ENCODE results near the gene RAB11A.
"Not testable (repeated sequence)": the region's sequence is repeated elsewhere in the genome, so short reads cannot be mapped to it uniquely, and the experiment has no call there.

Gene RAB11A

DNA sequence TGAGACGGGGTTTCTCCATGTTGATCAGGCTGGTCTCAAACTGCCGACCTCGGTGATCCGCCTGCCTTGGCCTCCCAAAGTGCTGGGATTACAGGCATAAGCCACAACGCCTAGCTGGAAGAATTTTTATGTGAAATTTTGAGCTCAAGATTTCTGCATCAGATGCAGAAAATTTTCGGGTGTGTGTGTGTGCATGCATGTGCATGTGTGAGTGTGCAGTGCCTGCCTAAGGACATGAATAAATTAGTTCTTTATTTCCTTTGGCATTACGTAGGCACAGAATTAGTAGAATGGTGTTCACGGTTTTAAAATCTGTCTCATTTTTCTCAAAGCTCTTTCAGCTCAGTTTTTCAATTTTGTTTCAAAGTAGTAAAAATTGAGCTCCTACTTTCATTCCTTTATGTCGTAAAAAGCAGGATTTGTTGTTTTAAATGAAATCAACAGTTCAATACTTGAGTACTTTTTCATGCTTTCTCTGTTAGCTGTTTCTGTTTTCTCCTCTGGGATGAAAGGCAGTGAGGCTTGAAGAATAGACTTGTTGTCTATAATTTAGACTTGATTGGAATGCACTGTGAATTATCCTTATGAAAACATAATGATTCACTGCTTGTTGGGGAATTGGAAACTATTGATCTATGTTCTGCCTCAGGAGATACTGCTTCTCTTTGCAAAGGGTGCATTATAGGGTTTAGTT lies 23.3 kb upstream of the RAB11A start:
- DNase-seq: no peak

DNA sequence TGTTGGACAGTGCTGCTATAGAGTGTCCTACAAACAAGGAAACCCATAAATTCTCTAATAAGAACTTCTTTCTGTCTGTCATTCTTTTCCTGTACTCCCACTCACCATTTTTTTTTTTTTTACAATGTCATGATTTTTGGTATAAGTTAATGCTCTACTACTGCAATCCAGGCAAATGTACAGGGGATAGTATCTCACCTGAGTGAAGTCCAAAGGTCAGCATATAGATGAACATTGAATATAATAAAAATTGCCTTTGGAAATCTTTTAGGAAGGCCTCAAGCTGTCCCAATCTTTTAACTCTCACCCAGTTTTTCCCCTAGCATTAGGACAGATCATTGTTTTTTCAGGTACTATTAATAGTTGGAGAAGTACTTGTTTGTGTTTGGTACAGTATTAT lies 21.3 kb upstream of the RAB11A start:
- DNase-seq: no peak

DNA sequence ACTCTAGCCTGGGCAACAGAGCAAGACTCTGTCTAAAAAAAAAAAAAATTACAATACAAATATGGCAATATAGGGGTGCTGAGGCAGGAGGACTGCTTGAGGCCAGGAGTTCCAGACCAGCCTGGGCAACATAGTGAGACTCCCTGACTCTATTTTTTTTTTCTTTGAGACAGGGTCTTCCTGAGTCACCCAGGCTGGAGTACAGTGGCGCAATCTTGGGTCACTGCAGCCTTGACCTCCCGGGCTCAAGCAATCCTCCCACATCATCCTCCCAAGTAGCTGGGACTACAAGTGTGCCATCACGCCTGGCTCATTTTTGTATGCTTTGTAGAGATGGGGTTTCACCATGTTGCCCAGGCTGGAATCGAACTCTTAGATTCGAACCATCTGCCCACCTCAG lies 17.3 kb upstream of the RAB11A start:
- DNase-seq: no peak

DNA sequence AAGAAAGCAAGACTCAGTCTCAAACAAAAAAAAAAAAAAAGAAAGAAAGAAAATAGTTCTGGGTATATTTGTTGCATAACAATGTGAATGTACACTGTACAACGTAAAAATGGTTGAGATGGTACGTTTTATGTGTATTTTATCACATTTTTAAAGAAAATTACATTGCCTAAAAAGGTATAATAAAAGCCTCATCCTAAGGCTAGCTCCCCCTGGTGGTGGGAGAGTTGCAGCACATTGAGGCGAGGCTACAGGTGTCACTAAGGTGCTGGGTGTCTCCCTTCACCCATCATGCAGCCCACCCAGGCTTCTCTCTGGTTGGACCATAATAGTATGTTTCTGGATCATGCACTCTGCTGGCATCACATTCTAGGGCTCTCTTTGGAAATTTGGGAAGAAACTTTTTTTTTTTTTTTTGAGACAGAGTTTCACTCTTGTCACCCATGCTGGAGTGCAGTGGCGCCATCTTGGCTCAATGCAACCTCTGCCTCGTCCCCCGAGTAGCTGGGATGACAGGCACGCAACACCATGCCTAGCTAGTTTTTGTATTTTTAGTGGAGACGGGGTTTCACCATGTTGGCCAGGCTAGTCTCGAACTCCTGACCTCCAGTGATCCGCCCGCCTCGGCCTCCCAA lies 12.4 kb upstream of the RAB11A start:
- DNase-seq: no peak

DNA sequence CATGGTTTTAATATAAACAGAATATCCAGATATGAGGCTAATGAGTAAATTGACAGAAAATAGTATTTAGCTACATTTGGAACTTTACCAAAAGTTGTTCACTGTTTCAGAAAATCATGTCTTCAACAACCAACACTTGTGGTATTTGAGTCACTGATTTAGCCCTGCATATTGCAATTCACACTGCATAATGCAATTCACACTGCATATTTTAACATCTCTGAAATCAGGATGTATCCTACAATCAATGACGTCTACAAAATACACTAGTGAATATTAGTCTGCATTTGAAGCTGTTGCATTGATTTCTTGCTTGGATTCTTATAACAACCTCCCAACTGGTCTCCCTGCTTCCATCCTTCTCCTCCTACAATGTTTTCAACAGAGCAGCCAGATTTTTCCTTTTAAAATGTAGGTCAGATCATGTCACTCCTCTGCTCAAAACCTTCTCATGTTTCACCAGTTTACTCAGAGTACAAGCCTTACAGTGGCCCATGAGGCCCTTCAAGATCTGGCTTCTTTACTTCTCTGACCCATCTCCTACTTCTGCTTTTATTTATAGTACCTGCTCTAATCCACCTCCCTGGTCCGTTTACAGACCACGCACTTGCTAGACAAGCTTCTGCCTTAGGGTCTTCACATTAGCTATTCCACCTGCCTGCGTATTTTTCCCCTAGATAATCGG lies 11.4 kb upstream of the RAB11A start:
- DNase-seq: no peak

DNA sequence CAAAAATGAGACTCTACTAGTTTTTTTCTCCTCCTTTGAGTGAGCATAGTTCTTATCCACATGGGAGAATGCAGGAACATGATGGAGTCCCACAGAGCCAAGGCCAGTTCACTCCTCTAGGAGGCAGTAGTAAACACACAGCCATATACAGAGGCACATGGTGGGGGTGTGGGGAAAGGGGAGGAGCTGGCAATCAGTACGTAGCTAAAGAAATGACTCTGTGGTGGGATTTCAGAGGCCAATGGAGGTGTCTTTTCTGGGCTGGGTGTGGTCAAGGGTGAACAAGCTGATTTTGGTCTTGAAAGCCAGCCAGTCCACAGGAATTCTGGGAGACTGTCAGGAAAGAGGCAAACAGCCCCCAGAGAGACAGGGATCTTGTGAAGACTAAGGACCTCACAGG lies 6.6 kb upstream of the RAB11A start:
- no peak for DNase-seq

DNA sequence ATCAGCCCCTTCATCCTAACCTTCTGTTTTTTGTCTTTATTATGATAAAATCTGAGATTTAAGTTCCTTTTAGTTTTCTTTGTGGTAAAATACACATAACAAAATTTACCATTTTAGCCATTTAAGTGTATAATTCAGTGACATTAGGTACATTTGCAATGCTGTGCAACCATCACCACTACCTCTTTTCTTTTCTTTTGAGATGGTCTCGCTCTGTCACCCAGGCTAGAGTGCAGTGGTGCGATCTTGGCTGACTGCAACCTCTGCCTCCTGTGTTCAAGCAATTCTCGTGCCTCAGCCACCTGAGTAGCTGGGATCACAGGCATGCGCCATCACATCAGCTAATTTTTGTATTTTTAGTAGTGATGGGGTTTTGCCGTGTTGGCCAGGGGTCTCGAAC lies 6.2 kb upstream of the RAB11A start:
- DNase-seq: no peak

DNA sequence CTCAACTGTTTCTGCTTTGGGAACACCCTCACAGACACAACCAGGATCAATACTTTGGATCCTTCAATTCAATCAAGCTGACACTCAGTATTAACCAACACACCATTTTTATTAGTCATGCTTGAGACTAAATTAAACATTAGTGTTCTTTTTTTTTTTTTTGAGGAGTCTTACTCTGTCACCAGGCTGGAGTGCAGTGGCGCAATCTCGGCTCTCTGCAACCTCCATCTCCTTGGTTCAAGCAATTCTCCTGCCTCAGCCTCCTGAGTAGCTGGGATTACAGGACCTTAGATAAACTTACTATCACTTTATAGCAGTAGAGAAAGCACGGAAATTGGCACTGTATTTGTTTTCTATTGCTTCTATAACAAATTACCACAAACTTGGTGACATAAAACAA lies 2.0 kb upstream of the RAB11A start:
- DNase-seq: no peak

DNA sequence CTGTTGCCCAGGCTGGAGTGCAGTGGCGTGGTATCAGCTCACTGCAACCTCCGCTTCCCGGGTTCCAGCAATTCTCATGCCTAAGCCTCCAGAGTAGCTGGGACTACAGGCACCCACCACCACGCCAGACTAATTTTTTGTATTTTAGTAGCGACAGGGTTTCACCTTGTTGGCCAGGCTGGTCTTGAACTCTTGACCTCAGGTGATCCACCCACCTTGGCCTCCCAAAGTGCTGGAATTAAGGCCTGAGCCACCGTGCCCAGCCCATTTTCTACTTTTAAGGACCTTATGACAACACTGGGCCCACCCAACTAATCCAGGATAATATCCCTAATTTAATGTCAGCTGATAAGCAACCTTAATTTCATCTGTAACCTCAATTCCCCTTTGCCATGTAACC lies 1.4 kb upstream of the RAB11A start:
- not testable (repeated sequence) for DNase-seq

DNA sequence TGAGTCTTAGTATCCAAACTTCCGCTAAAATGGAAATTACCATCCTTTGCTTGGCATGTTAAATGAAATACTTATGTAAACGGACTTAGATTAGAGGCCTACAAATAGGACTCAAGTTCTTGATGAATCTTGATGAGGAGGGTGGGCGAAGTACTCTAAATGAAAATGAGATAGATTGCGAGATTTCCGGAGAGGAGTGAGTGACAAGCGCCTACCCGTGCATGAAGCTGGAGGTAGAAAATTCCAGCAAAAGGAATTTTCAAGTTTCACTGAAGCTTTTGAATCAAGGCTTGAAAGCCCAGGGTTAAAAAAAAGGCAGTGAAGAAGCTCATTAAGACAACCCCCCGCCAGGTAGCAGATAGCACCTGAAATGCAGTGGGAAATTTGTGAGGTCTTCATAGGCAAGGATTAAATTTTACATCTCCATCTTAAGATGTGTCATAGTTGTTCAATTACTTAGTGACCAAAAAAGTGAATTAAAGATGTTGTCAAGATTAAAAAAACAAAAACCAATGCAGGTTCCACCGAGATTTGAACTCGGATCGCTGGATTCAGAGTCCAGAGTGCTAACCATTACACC lies 655 bp upstream of the RAB11A start:
- DNase-seq: no peak

DNA sequence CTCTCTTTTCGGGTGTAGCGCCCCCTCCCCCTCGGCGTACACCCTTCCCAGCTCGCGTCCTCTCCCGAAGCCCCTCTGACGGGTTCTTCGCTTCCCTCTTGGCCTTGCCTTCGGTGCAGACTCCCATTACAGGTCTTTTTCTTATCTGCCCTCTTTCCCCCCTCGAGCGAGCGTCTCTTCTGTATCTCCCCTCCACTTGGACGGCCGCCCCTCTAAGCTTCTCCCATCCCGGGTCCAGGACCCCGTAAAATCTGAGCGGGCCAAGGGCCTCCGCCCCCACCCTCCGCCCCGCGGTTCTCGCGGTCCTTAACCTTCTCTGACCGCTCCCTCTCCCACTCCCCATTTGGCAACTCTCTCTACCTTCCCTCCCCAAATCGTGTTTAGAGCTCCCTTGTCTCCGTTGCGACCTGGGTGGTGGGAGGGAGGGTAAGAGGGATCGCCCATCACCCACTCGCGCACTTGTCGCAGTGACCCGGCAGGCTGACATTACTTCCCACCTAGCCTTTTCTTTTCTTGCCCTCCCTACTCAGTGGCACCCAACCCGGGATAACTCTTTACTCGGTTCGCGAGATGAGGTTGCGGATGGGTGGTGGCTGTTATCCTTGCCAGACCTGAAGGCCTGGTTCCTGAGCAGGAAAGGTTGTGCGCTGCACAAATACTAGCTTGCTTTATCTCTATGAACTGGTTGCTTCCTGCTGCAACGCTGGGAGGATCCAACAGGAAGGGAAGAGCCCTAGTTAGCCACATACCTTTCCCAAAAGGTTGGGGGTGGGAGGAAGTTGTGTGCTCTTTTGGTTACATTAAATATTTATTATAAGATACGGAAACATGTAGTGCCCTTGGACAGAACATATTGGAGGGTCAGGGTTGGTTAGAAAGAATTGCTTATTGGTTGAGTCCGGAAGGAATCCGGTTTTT lies 922 bp downstream of the RAB11A start:
- DNase-seq: no peak

DNA sequence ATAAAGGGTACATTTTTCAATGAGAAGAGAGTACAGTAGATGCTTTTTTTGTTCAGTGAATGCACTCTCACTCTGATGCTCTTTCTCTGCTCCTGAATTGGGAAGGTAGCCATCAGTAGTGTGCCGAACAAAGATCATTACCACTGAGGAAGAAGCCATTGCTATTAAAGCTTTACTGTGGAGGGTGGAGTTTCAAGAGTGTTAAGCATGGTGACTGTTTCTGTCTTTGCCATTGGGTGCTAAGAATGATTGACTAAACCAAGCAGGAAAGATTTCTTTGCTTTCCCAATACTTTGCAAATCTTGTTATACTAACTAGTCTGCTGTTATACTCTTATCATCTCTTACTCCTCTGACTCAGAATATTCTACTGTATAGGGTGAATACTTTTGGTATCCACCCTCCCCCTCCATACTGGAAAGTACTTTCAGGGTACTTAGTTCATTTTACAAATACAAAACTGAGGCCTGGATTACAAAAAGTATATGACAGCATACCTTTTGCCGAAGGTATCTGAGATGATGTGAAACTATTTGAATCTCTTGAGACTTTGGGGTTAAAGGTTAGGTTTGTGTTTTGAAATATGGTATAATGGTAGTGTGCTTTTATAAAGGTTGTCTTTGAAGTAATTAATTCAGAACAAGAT lies 1.7 kb downstream of the RAB11A start:
- no peak for DNase-seq

DNA sequence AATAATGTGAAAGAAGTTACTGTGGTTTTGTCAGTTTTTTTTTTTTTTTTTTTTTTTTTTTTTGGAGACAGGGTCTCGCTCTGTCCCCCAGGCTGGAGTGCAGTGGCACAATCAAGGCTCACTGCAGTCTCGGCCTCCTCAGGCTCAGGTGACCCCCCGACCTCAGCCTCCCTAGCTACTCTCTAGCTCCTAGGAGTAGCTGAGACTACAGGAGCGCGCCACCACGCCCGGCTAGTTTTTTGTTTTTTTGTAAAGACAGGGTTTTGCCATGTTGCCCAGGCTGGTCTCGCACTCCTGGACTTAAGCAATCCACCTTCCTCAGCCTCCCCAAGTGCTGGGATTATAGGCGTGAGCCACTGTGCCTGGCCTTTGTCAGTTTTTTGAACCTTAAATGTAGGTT lies 2.6 kb downstream of the RAB11A start:
- not testable (repeated sequence) for DNase-seq

DNA sequence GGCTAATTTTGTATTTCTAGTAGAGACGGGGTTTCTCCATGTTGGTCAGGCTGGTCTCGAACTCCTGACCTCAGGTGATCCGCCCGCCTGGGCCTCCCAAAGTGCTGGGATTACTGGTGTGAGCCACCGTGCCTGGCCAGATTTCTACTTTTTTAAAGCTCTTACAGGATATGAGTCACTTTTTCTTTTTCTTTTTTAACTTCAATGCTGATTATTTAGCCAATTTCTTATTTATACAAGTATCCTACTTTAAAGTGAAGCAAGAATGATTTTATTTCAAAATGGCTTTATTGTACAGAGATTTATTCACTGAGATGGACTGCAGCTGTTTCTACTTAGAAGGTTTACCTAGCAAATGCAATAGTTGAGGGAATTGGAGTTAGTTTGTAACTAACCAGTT lies 3.3 kb downstream of the RAB11A start:
- not testable (repeated sequence) for DNase-seq

DNA sequence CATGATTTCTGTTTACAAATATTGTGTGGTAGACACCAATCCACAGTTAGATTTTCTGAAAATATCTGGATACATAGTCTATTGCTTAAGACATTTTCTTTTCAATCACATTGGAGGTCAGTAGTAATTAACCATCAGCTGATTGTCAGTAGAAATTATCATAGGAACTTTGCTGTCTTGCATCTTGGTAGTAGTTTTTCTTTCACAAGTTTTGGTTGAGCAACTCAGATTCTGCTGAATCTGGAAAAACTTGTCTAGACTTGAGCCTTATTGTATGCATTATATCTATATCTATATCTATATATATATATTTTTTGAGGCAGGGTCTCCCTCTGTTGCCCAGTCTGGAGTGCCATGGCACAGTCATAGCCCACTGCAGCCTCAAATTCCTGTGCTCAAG lies 4.0 kb downstream of the RAB11A start:
- no peak for DNase-seq

DNA sequence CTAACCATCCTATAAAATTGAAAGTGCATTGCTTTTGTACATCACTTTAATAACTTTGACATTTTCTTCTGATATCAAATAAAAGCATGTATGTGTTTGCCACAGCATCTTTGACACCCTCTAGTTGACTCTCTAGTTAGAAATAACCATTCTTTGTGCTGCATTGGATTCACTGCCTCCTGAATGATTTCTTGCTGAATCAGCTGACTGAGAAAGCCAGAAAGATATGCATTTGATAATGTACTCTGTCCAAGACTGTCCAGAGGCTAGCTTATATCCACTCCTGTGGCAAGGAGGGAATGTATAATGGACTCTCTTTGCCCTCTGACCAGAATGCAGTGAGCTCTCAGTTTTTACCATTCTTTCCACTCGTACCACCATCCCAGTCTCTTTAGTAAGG lies 6.2 kb downstream of the RAB11A start:
- DNase-seq: no peak

DNA sequence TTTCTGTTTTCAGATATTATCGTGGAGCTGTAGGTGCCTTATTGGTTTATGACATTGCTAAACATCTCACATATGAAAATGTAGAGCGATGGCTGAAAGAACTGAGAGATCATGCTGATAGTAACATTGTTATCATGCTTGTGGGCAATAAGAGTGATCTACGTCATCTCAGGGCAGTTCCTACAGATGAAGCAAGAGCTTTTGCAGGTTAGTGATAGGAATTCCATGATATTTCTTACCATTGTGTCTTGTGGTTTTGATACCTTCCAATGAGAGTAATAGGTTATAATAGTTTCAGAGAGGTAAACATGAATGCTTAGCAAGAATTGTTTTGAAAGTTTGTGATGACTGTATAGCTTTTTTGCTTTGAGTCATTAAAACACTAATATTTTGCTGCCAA lies 8.5 kb downstream of the RAB11A start:
- no peak for DNase-seq

DNA sequence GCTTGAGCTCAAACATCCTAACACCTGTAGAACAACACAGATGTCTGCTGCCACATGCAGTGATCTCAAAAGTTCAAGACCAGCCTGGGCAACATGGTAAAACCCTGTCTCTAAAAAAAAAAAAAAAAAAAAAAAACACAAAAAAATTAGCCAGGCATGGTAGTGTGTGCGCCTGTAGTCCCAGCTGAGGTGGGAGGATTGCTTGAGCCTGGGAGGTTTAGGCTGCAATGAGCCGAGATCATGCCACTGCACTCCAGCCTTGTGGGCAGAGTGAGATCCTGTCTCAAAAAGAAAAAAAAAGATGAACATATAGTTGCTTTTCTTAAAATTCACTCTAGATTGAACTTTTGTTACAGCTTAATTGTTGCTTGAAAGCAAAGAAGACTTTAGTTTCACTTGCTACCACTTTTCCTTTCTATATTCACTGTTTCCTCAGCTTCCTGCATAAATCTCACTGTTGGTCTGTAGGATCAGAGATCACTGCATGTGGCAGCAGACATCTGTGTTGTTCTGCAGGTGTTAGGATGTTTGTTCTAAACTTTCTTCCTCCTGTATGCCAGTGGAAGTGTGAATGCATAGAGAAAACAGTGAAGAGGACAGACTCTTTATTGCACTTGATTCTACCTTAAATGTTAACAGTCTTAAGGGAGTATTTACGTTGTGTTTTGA lies 12.6 kb downstream of the RAB11A start:
- no peak for DNase-seq

DNA sequence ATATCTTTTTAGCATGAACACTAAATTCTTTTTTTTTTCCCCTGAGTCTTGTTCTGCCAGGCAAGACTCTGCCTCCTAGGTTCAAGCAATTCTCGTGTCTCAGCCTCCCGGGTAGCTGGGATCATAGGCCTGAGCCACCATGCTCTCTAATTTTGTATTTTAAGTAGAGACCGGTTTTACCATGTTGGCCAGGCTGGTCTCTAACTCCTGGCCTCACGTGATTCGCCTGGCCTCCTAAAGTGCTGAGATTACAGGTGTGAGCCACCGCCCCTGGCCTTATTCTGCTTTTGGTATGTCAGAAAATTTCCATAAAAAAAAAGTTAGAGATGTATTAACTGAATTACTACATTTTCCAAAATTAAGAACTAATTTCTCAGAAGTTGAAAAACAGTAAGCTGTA lies 14.3 kb downstream of the RAB11A start:
- no peak for DNase-seq

DNA sequence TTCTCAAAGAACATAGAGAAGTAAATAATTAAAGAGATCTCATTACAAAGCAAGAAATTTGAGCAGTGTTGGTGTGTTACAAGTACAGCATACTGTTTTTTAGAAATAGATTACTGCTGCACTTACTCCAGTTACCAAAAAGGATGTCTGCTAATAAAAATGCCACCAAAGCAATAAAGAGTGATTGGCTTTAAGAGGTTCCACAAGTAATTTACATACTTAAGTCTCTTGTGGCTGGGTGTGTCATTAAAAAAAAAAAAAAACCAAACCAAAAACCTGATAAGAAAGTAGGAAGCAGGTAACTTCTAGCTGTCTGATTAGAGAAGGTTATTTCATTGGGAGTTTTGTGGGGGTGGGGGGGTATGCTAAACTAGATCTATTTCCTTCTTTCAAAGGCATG lies 15.2 kb downstream of the RAB11A start:
- DNase-seq: no peak

DNA sequence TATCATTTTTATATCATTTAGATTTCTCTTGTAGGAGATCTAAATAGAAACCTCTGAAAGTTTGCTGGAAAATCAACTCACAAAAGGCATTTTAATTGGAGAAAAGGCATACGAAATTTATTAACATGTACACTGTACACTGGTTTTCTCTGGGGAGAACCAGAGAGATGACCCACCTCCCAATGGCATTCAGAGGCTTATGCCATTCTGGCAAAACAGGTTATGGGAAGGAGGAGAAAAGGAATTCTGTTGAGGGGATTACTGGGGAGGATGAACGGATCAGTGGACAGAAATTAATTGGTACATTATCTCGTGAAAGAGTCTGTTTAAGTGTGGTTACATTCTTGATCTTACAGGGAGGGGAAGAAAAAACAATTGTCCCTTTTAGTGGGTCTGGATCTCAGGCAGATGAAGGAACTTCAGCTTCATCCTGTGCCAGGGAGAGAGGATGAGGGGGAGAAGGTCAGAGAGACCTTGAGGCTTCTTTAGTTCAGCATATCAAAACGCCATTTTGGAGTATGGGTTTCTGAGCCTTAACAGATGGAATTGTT lies 16.5 kb downstream of the RAB11A start:
- DNase-seq: no peak

DNA sequence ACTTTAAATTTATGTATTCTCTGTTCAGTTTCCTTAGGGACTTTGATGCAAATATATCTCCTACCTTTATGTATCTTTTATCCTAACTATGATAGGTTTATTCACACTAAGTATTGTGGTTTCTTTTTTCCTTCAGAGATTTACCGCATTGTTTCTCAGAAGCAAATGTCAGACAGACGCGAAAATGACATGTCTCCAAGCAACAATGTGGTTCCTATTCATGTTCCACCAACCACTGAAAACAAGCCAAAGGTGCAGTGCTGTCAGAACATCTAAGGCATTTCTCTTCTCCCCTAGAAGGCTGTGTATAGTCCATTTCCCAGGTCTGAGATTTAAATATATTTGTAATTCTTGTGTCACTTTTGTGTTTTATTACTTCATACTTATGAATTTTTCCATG lies 18.3 kb downstream of the RAB11A start:
- DNase-seq: no peak
